SKM-1 (cell line): ENCODE data around the gene ATP5F1A.
"Not testable (repeated sequence)": the region's sequence is repeated elsewhere in the genome, so short reads cannot be mapped to it uniquely, and the experiment has no call there.

Source experiments
- DNase-seq: peaks from one replicate; lab custom pipeline; 2025; ENCODE audit not compliant: unreplicated experiment; lab: John Stamatoyannopoulos, UW

Gene ATP5F1A

DNA sequence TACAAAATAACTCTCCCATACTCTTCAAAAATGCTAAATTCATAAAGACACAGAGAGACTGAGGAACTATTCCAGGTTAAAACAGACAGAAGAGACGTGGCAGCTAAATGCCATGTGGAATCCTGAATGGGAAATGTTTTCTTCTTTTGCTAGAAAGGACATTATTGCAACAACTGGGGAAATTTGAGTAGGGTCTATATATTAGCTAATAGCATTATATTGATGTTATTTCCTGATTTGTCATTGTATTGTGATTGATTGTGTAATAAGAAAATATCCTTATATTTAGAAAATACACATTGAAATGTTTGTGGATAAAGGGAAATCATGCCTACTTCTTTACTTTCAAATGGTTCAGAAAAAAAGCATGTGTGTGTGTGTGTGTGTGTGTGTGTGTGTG lies 49.5 kb downstream of the ATP5F1A start:
- no peak for DNase-seq

DNA sequence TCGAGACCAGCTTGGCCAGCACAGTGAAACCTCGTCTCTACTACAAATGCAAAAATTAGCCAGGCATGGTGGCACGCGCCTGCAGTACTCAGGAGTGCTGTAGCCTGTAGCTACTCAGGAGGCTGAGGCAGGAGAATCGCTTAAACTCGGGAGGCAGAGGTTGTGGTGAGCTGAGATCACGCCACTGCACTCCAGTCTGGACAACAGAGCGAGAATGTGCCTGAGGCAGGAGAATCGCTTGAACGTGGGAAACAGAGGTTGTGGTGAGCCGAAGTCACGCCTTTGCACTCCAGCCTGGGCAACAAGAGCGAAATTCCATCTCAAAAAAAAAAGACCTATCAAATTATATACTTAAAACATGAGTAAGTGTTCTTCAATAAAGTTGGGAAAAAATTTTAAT lies 50.7 kb downstream of the ATP5F1A start:
- DNase-seq = not testable (repeated sequence)

DNA sequence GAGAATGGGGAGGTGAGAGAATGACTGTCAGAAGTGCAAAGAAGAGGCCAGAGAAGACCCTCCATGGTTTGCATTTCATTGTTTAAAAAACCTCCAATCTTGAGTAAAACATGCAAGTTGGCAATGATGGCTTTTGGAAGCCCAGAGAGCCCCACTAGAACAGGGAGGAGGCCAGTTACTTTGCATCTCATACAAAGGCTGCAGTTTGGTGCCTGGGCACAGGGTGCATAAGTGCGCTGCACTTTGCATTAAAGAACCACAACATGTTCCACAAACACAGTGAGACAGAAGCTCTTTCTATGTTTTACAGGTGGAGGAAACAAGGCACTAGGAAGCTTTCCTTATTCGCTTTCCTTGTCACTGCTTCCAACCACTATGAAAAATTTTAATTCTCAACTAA lies 51.4 kb downstream of the ATP5F1A start:
- DNase-seq = no peak

DNA sequence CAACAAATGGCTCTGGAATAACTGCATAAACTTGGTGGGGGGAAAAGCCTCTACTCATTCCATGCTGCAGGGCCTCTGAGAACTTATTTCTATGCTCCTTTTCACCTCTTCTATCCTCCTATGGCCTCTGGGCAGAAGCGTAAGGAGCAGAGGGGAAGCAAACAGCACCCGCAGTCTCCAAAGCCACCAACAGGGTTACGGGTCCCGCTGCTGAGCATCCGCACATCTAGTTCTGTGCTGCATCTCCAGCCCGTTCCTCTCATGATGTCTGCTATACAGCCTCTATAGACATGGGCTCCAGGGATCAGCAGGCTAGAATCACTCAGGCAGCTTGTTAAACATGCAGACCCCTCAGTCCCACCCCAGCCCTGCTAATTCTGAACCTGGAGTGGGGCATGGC lies 52.0 kb downstream of the ATP5F1A start:
- DNase-seq = no peak

DNA sequence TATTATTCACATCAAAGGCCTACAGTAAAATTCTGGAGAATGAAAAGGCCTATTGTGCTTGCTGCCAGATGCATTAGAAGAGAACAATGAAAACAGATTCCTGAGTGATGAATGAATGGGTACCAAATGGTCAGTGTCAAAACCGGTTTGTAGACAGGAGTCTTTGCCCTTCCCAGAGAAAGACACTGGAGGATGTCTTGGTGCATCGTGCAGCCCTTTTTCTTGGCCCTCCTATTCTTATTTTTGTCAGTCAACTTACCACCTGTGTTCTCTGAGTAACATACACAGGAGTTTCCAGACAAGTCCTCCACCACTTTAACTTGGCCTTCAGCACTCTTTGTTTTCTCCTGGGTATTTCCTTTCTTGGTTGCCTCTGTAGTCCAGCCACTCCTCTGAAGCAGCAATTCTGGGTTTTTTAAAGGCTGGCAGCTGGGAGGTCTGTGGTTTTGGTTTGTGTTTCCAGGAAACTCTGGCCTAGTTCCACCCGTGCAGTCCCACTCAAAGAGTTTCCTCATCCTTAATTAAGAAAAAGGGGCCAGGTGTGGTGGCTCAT lies 55.4 kb downstream of the ATP5F1A start:
- no peak for DNase-seq

DNA sequence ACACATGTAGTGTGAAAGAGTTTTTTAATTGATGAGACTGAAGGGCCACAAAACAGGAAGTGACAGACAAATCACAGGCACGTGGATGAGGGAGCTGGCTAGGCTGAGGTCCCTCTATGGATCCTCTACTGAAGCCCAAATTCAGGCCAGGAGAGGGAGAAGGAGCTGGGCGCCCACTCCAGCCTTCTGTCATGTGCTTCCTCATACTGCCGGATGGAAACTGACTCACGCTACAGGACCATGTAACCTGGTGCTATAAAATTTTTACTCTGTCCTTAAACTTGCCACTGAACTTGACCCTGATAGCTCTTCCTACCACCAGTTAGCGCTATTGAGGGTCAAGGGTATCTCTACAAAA lies 57.4 kb downstream of the ATP5F1A start:
- DNase-seq = no peak

DNA sequence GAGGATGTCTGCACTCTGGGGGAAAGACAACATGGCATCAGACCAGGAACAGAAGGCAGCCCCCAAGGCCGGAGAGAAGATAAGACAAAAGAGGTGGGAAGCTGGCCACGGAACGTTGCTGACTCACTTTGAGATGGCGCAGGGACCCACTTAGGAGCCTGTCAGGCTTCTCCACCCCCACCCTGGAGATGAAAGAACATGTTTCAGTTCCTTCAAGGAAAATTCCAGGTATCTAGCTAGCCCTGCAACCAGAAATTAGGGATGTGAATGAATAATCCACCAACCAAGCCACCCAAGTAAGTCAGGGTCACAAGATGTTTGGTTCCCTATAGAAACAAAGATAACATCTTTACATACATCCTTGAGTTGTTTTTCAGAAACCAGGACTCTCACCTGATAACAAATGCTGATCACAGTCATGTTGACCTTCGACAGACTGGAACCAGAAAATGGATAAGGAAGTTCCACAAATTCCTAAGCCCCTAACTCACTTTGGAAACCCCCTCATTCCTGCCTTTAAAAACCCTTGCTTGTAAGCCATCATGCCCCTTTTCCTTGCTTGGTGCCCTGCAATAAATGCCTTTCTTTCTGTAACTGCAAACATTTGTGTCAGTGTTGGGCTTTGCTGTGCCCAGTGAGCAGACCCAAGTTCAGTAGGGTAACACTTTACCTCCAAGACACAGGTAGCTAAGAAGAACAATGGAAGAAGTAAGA lies 57.9 kb downstream of the ATP5F1A start:
- no peak for DNase-seq

DNA sequence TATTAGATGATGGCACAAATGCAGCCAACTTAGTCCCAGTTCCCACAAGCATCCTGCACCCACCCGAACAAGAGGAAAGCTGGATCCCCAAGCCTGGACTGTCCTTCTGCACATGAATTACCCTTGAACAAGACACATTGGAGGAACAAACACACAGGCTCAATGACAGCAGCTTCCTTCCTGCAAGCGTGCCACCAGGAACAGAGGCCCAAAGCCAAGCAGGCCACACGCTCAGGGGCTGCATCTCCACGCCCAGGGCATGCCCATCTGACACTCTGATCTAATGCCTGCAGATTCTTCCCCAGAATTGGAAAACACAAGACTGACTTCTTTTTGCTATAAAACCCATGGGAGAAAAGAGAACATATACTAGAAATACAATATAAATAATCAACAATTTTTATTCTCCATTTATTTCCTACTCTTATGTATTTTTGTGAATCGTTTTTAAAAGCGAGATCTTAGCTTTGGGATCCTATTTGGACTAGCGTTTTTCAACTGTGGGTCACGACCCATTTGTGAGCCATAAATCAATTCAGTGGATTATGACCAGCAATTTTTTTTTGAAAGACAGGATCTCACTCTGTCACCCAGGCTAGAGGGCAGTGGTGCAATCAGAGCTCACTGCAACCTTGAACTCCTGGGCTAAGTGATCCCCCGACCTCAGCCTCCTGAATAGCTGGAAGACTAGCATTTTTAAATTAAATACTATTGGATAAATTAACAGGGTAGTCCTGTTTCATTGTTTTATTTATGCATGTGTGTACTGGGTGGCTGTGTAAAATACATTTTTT lies 60.4 kb downstream of the ATP5F1A start:
- DNase-seq = no peak

DNA sequence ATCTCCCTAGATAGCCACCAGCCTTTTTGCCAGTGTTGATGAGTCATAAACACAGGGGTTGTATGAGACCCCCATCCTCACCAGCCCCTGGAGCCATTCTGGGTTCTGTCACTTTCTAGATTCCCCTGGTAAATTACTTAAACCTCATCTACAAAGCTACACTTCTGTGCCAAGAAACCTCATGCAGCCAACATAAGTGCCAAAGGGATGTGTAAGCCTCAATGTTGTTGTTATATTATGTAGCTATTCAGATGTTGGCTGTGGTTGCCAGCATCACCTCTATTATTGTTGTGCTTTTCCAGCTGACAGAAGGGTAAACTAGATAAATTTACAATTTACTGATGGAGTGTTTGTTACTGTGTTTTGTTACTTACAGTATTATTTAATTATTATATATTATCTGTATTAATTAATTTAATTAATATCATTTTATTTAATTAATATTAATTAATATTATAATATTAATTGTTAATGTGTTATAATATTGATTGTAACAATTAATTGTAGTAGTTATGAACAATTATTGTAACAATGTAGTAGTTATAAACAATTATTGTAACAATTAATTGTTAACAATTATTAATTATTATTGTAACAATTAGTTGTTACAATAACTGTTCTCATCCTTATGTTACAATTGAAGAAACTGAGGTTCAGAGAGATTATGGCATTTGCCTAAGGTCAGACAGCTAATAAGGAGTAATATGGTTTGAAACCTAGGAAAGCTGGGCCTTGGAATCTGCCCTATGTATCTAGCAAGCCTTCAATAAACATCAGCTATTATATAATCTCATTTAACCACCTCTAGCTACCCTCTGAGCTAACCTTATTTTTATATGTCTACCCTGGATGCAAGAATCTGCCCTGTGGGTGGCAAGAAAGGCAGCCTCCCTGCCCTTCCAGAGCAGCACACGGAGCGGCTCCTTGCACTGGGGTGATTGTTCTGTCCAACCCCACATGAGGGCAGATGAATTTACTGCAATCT lies 62.1 kb downstream of the ATP5F1A start:
- DNase-seq = no peak

DNA sequence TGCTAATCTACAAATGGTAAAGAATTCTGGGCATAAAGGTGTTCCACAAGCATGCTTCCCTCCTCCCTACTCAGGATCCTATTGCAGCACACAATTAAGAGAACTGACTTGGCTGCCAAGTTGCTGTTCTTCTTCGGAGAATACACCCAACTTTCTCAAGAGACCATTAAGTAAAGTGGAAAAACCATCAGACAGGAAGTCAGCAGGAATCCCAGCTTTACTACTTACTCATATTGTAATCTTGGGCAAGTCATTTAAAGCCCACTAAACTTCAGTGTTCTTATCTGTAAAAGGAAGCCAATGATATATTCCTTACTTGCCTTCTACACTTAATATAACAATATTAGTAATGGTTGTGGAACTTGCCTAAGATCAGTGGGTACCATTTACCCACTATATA lies 63.9 kb downstream of the ATP5F1A start:
- DNase-seq = no peak

DNA sequence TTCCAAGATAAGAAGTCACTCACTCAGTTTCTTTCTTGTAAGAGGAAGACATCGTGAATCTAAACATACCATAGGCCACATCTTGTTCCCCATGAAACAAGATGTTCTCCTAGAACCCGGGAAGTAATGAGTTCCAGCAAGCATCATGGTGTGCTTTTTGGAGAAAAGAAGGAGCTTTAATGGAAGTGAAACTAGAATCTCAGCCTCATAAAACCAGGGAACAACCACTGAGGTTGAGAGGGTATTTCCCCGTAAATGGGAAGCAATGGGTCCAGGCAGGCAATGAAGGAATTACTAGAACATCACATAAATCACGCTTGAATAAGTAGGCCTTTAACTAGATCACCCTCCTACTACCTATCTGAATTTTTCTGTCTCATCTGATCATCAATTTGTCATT lies 66.4 kb downstream of the ATP5F1A start:
- no peak for DNase-seq
